ENCODE results near the gene RNF186.

Gene RNF186

GRCh38 chr1:19808351-19808750, 6.7 kb downstream of the RNF186 start:
- H3K4me3 ChIP-seq (ENCODE audit: low read depth, low read length), result no peak overlapping the region
- TF ChIP-seq ZNF146 (tag by site-specific recombination; IDR thresholded peaks at IDR 0.05) (no peak), ZNF670 (tag by site-specific recombination; IDR thresholded peaks at IDR 0.05; ENCODE audit: low read depth) (no peak), ZNF510 (tag by site-specific recombination; IDR thresholded peaks at IDR 0.05; ENCODE audit: insufficient replicate concordance) (no peak), ZNF76 (tag by site-specific recombination; IDR thresholded peaks at IDR 0.05; ENCODE audit: borderline replicate concordance, low read depth) (no peak), ZNF501 (tag by site-specific recombination; IDR thresholded peaks at IDR 0.05) (no peak), ZNF354C (tag by site-specific recombination; IDR thresholded peaks at IDR 0.05; ENCODE audit: borderline replicate concordance, low read depth) (no peak)
- no peak overlapping the region for H3K27ac ChIP-seq (ENCODE audit: extremely low read depth, low read depth, low read length)
- ChIA-PET CTCF (no interaction called here), POLR2A (no interaction called here)
- no peaks in the 10 kb centered on the region for H3K9me3 ChIP-seq (ENCODE audit: control insufficient read depth, insufficient read depth, low read depth, low read length)
- H3K4me1 ChIP-seq (ENCODE audit: control insufficient read depth, insufficient read depth, low read length), result 0 out of 2 replicates have a peak, but pooled peaks cover 4% of the 10 kb centered on the region
- H3K36me3 ChIP-seq (ENCODE audit: control insufficient read depth in 2 of 2, insufficient read depth in 1 of 2, low read length in 2 of 2), result no peaks in the 10 kb centered on the region

GRCh38 chr1:19804831-19805251, 10.2 kb downstream of the RNF186 start:
- Histone ChIP-seq H3K4me1 (ENCODE audit: control insufficient read depth, insufficient read depth, low read length) (no peaks in the 10 kb centered on the region; the same call in 1 of the 2 replicates), H3K36me3 (ENCODE audit: control insufficient read depth in 2 of 2, insufficient read depth in 1 of 2, low read length in 2 of 2) (no peaks in the 10 kb centered on the region), H3K9me3 (ENCODE audit: control insufficient read depth, insufficient read depth, low read depth, low read length) (no peaks in the 10 kb centered on the region), H3K4me3 (ENCODE audit: low read depth, low read length) (no peak overlapping the region), H3K27ac (ENCODE audit: extremely low read depth, low read depth, low read length) (no peak overlapping the region)
- ChIA-PET POLR2A (no interaction called here), CTCF (interaction anchor here (1.9 kb wide), 1 partner anchor 143 kb away, joined by 6 read pairs; no protein-coding TSS in a partner anchor)
- no peak for TF ChIP-seq ZNF133 (tag by site-specific recombination; IDR thresholded peaks at IDR 0.05)
- TF ChIP-seq ZBTB11 (tag by site-specific recombination; conservative IDR thresholded peaks at IDR 0.05; ENCODE audit: low read depth), result no peak

GRCh38 chr1:19802269-19802668, 12.8 kb downstream of the RNF186 start:
- H3K27ac ChIP-seq (ENCODE audit: extremely low read depth, low read depth, low read length), result no peak overlapping the region
- H3K9me3 ChIP-seq (ENCODE audit: control insufficient read depth, insufficient read depth, low read depth, low read length), result no peaks in the 10 kb centered on the region
- no peak for TF ChIP-seq ZNF518A (tag by site-specific recombination; conservative IDR thresholded peaks at IDR 0.05; ENCODE audit: low read depth)
- no peak for TF ChIP-seq ZNF785 (tag by site-specific recombination; IDR thresholded peaks at IDR 0.05)
- 0 out of 2 replicates have a peak, but pooled peaks have one; percentile 20 for TF ChIP-seq GLIS1 (tag by site-specific recombination; IDR thresholded peaks at IDR 0.05)
- POLR2A ChIA-PET, result no interaction called here
- no peaks in the 10 kb centered on the region for H3K36me3 ChIP-seq (ENCODE audit: control insufficient read depth in 2 of 2, insufficient read depth in 1 of 2, low read length in 2 of 2)
- H3K4me3 ChIP-seq (ENCODE audit: low read depth, low read length), result no peak overlapping the region
- H3K4me1 ChIP-seq (ENCODE audit: control insufficient read depth, insufficient read depth, low read length), result no peaks in the 10 kb centered on the region; the same call in 1 of the 2 replicates
- CTCF ChIA-PET, result no interaction called here
